PC-3 (cell line): ENCODE data around the gene AUTS2.

Experiments
- CTCF ChIP-seq: fragments of 300-600 bp; sonication (generic); conservative IDR thresholded peaks from 2 replicates; pipeline ENCODE4 v1.5.1; 2017; ENCODE audit warnings: antibody characterized with exemption, low read depth, mild to moderate bottlenecking, low read length
- EZH2 ChIP-seq: fragments of 300-600 bp; sonication (generic); IDR thresholded peaks from one replicate; pipeline ENCODE4 v1.6.1; 2017; ENCODE audit warnings: antibody characterized with exemption, mild to moderate bottlenecking, low read length; ENCODE audit not compliant: unreplicated experiment
- EZH2phosphoT487 ChIP-seq: fragments of 300-600 bp; sonication (generic); IDR thresholded peaks from 2 replicates; pipeline ENCODE4 v1.6.1; 2018; ENCODE audit warnings: mild to moderate bottlenecking, antibody characterized with exemption, low read length, borderline replicate concordance

DNA sequence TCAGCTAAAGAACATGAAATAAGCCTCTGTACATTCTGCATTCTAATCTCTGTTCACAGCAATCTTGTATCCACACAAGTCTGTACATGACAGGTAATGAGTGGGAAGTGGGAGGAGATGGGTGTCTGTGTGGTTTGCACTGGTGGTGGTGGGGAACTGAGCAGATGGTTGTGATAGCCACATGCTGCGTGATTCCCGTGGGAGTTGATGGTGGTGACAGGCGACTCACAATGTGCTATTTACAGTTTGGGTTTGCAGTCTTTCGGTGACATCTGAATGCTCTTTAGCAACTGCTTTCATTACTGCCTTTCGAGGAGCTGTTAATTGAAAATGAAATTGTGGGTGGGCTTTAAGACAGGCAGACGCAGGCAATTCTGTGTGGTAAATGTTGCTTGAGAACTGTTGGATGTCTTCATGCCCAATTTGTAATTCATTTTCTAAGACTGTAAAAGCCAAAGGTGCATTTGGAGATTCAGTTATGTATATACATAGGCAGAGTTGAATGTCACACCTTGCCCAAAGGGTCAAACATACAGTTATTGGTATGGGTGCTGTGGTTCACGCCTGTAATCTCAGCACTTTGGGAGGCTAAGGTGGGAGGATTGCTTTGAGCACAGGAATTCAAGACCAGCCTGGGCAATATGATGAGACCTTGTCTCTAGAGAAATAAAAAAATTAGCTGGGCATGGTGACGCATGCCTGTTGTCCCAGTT is 308.2 kb downstream of the AUTS2 start:
- TF ChIP-seq CTCF (no peak), EZH2phosphoT487 (no peak), EZH2 (no peak)
